GOT3 (cell line): Measurements from ENCODE around the gene PCDHA2.
"Not testable (repeated sequence)": the region's sequence is repeated elsewhere in the genome, so short reads cannot be mapped to it uniquely, and the experiment has no call there.

Experiments used
- DNase-seq: peaks from one replicate; lab custom pipeline; 2025; ENCODE audit warnings: mixed read lengths; lab: John Stamatoyannopoulos, UW

PCDHA2 gene

GRCh38 chr5:140821375-140822280, 27.0 kb downstream of the PCDHA2 start, which contains the start of gene PCDHA5:
Gene PCDHA5 (plus strand): TSS chr5:140821613.
- DNase-seq: no peak

DNA sequence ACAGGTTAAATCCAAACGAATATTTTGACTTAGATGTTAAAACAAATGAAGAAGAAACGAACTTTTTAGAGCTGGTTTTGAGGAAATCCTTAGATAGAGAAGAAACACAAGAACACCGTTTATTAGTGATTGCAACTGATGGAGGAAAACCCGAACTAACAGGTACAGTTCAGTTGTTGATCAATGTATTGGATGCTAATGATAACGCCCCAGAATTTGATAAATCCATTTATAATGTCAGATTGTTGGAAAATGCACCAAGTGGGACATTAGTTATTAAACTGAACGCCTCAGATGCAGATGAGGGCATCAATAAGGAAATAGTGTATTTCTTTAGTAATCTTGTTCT, 27.6 kb downstream of the PCDHA2 start:
- no peak for DNase-seq

DNA sequence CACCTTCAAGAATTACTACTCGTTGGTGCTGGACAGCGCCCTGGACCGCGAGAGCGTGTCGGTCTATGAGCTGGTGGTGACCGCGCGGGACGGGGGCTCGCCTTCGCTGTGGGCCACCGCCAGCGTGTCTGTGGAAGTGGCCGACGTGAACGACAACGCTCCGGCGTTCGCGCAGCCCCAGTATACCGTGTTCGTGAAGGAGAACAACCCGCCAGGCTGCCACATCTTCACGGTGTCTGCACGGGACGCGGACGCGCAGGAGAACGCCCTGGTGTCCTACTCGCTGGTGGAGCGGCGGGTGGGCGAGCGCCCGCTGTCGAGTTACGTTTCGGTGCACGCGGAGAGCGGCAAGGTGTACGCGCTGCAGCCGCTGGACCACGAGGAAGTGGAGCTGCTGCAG, 28.3 kb downstream of the PCDHA2 start:
- DNase-seq: not testable (repeated sequence)

- DNase-seq: no peak
Observed at GRCh38 chr5:140823475-140823874, 28.8 kb downstream of the PCDHA2 start.

DNA sequence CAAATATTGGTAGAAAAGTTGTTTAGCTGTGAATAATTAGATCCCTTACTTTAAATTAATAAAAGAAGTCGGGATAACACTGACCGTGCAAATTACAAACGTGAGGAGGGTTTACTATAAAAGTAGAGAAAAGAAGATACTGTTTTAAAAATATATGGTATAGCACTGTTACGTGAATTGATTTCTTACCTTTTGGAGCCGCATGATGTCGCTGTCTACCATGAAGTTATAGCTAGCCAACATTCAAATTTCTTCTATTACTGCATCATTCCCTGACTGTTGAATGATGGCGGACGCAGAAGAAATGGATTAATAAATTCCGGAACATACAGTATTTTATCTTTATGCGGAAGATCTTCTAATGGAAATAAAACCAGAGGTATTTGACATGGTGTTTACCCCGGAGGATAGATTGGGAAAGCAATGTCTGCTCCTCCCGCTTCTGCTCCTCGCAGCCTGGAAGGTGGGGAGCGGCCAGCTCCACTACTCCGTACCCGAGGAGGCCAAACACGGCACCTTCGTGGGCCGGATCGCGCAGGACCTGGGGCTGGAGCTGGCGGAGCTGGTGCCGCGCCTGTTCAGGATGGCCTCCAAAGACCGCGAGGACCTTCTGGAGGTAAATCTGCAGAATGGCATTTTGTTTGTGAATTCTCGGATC, 33.2 kb downstream of the PCDHA2 start, which contains the start of gene PCDHA6:
Gene PCDHA6 (plus strand): TSS at position 257 of the 658 bp plus-strand sequence. CDS start 132 bp downstream, at position 389.
- DNase-seq: no peak

GRCh38 chr5:140828362-140828737, 33.7 kb downstream of the PCDHA2 start:
- no peak for DNase-seq

DNA sequence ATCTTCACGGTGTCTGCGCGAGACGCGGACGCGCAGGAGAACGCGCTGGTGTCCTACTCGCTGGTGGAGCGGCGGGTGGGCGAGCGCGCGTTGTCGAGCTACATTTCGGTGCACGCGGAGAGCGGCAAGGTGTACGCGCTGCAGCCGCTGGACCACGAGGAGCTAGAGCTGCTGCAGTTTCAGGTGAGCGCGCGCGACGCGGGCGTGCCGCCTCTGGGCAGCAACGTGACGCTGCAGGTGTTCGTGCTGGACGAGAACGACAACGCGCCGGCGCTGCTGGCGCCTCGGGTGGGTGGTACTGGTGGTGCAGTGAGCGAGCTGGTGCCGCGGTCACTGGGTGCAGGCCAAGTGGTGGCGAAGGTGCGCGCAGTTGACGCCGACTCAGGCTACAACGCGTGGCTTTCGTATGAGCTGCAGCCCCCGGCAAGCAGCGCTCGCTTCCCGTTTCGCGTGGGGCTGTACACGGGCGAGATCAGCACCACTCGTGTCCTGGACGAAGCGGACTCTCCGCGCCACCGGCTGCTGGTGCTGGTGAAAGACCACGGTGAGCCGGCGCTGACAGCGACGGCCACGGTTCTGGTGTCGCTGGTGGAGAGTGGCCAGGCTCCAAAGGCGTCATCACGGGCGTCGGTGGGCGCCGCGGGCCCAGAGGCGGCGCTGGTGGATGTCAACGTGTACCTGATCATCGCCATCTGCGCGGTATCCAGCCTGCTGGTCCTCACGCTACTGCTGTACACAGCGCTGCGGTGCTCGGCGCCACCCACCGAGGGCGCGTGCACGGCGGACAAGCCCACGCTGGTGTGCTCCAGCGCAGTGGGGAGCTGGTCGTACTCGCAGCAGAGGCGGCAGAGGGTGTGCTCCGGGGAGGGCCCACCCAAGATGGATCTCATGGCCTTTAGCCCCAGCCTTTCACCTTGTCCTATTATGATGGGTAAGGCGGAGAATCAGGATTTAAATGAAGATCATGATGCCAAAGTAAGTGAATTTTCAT, 35.2 kb downstream of the PCDHA2 start:
- not testable (repeated sequence) for DNase-seq

GRCh38 chr5:140833993-140834392, 39.3 kb downstream of the PCDHA2 start, which contains the start of gene PCDHA7:
Gene PCDHA7 (plus strand): TSS chr5:140834269. CDS start chr5:140834384, 115 bp downstream.
- DNase-seq: no peak

GRCh38 chr5:140834439-140835008, 39.9 kb downstream of the PCDHA2 start:
- not testable (repeated sequence) for DNase-seq

- no peak for DNase-seq
Observed at GRCh38 chr5:140835622-140836510, 41.2 kb downstream of the PCDHA2 start.

- DNase-seq: no peak
Observed at GRCh38 chr5:140840978-140841962, 46.6 kb downstream of the PCDHA2 start, which contains the start of gene PCDHA8. Gene PCDHA8 (plus strand): TSS chr5:140841187. CDS start chr5:140841322, 135 bp downstream.

GRCh38 chr5:140842798-140843733, 48.4 kb downstream of the PCDHA2 start:
- DNase-seq: no peak
